Heart left ventricle (tissue), 16 donors: ENCODE data around the gene SLC44A1. TPM values are rescaled to one million over a fixed set of nuclear protein-coding genes. Genes with fewer than 3 reads are reported as not detected.

Experiments used
- ATAC-seq, 4 donors: fragments of 200-7000 bp; cut with Tn5 transposase; one replicate each; pipeline ENCODE4 v1.9.1; 2020 to 2022; ENCODE audit warnings: moderate library complexity in 4 of 4, mild to moderate bottlenecking in 3 of 4, moderate number of reproducible peaks in 1 of 4
- DNase-seq, 5 donors: peaks; one replicate each; pipeline ENCODE4 v3.0.0-alpha.2; 2020
- H3K27ac ChIP-seq, 12 donors: fragments of 200-600 bp; sonication (generic) in 4 of 12; one replicate each; pipeline versions ENCODE4 v1.5.0 to v1.8.0; 2016 to 2022; ENCODE audit warnings: mild to moderate bottlenecking in 2 of 12
- H3K27me3 ChIP-seq, 9 donors: fragments of 200-600 bp; sonication (generic) in 2 of 9; one replicate each; pipeline versions ENCODE4 v1.5.1 to v1.8.0; 2016 to 2022; ENCODE audit warnings: mild to moderate bottlenecking in 3 of 9
- H3K36me3 ChIP-seq, 9 donors: fragments of 200-600 bp; sonication (generic) in 2 of 9; one replicate each; pipeline versions ENCODE4 v1.5.0 to v1.8.0; 2018 to 2022; ENCODE audit warnings: mild to moderate bottlenecking in 2 of 9
- H3K4me1 ChIP-seq, 12 donors: fragments of 200-600 bp; sonication (generic) in 4 of 12; one replicate each; pipeline versions ENCODE4 v1.5.0 to v1.8.0; 2016 to 2022; ENCODE audit warnings: mild to moderate bottlenecking in 3 of 12
- H3K4me3 ChIP-seq, 12 donors: fragments of 200-600 bp; sonication (generic) in 4 of 12; one replicate each; pipeline versions ENCODE4 v1.5.0 to v1.8.0; 2017 to 2022; ENCODE audit warnings: mild to moderate bottlenecking in 9 of 12, moderate library complexity in 4 of 12
- H3K9me3 ChIP-seq, 12 donors: fragments of 200-600 bp; sonication (generic) in 4 of 12; one replicate each; pipeline versions ENCODE4 v1.5.0 to v1.8.0; 2016 to 2022; ENCODE audit warnings: mild to moderate bottlenecking in 1 of 12
- POLR2A ChIP-seq, 2 donors: fragments of 450-650 bp; IDR thresholded peaks; one replicate each; pipeline ENCODE4 v1.6.1; 2017; ENCODE audit warnings: antibody characterized with exemption in 2 of 2, mild to moderate bottlenecking in 2 of 2, moderate library complexity in 2 of 2
- WGBS, 4 donors: extraction: QIAGEN DNeasy Blood & Tissue Kit in 2 of 4; methylation state at CpG; one replicate each; pipeline versions ENCODE4 v1.1.5 to v1.1.7; 2013 to 2018; 5-methylcytosine and 5-hydroxymethylcytosine counted together
- intact Hi-C, 10 donors: fragments of 100-400 bp; cut with DNase I; formaldehyde crosslinking; loops; one replicate each; pipeline versions ENCODE4 v1.11.1 to v1.14.2; 2022
- polyA plus RNA-seq, 2 donors: library from polyadenylated mRNA; stranded (reverse); fragments of 200-250 nt; gene quantifications; one replicate each; pipeline ENCODE4 v1.2.3, GENCODE V29; 2013
- total RNA-seq, 9 donors: library from RNA; depleted of rRNA in 2 of 9; stranded (reverse); fragments of >200 nt in 2 of 9; fragmentation: NEBNext Ultra II Directional in 3 of 9; extraction: Animal tissue kit (Norgen Biotek cat#: 25700) in 3 of 9; gene quantifications; one replicate each; pipeline versions ENCODE4 v1.1.0 to v1.2.4, GENCODE V29; 2016 to 2023
- TF ChIP-seq, protein P1 (sequence below), 12 donors: fragments of 200-600 bp; sonication (generic) in 4 of 12; IDR thresholded peaks; one replicate each; pipeline versions ENCODE4 v1.5.0 to v1.8.0; 2018 to 2022; ENCODE audit warnings: antibody characterized with exemption in 12 of 12, mild to moderate bottlenecking in 5 of 12
- donor health status: ischemic (EF 13 %, LVEDD 7.1; RV severe dilation, severe dysfunction).
- donor health status: healthy with polysubstance abuse.
- donor health status: DM: no; HTN: yes; CAD: no.
- donor health status: DM: no; HTN: no; CAD: no.
- donor health status: ischemic (EF 25% LVEDD 6.9; RV normal size, moderate dysfunction).
- donor health status: ischemic (EF 25% LVEDD 5.7; RV mildly dilated, moderate dysfunction).
- donor health status: healthy.
- donor health status: DM: yes; HTN: yes; CAD: no.
- donor health status: ischemic (EF 35%, LVEDD 5.7; RV mildly dilated, moderate dysfunction).
- donor health status: nonischemic (EF 11% LVEDD 7.7; RV severe dilation, severe dysfunction).
- donor health status: DM: yes; HTN: yes; CAD: no.
- donor health status: PGD.
- donor health status: ischemic (EF 29% LVEDD 5.4; RV normal size, mild dysfunction).
- donor health status: nonischemic (EF 23%, LVEDD 6.1; RV moderate dilation, normal function).

The SLC44A1 gene
- total and polyA plus RNA-seq, 11 donors, result 5.1 to 29.4 (median 21.3) TPM

DNA sequence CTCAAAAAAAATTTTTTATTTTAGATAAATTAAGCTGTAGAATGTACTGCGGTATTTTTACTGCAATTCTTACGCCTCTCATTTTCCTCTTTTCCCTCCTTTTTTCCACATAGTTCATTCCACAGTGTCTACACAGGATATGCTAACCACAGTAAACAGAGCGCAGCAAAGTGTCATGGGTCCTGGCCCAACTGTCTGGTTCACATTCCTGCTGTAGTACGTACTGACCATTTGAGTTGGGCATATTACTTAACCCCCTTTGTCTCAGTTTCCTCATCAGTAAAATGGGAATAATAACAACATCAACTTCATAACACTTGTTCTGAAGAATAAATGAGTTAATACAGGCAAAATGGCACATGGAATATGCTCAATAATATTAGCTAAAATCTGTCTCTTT lies 41.6 kb downstream of the SLC44A1 start:
- no peak for DNase-seq
- intact Hi-C loops, result no loop called here
- Histone ChIP-seq H3K4me1 (peaks cover 0 to 21% (median 2%) of the 10 kb centered on the region in 12 donors), H3K36me3 (no peaks in the 10 kb centered on the region), H3K9me3 (no peaks in the 10 kb centered on the region), H3K27me3 (no peaks in the 10 kb centered on the region), H3K4me3 (no peak overlapping the region), H3K27ac (no peak overlapping the region)
- 92 to 97% (median 93%) methylated on average over 4 of the region's 4 CpGs for WGBS, 4 donors
- no peak for TF ChIP-seq POLR2A (IDR thresholded peaks at IDR 0.05)
- TF ChIP-seq, protein P1, sequence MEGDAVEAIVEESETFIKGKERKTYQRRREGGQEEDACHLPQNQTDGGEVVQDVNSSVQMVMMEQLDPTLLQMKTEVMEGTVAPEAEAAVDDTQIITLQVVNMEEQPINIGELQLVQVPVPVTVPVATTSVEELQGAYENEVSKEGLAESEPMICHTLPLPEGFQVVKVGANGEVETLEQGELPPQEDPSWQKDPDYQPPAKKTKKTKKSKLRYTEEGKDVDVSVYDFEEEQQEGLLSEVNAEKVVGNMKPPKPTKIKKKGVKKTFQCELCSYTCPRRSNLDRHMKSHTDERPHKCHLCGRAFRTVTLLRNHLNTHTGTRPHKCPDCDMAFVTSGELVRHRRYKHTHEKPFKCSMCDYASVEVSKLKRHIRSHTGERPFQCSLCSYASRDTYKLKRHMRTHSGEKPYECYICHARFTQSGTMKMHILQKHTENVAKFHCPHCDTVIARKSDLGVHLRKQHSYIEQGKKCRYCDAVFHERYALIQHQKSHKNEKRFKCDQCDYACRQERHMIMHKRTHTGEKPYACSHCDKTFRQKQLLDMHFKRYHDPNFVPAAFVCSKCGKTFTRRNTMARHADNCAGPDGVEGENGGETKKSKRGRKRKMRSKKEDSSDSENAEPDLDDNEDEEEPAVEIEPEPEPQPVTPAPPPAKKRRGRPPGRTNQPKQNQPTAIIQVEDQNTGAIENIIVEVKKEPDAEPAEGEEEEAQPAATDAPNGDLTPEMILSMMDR (IDR thresholded peaks at IDR 0.05), result no peak
- ATAC-seq, result no peak

DNA sequence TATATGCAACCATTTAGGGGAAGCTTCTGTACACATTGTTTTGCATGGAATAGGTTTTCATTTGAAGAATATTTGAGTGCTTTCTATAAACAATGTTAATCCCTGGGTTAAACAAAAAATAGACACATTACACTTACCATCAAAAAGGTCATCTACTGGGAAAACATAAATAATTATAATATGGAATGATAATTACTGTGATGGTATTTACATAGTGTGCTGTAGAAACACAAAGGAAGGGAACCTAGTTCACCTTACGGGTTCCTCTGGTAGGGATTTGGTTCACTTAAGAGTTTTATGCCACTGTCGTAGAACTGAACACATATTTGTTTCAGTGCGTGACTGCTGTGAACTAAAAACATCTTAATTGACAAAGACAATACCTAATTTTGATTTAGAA lies 44.9 kb downstream of the SLC44A1 start:
- 97 to 98% (median 98%) methylated on average over 3 of the region's 3 CpGs for WGBS, 4 donors
- no peak overlapping the region for H3K4me3 ChIP-seq
- peaks cover 0 to 4% (median 0%) of the 10 kb centered on the region in 12 donors for H3K9me3 ChIP-seq
- no peaks in the 10 kb centered on the region for H3K27me3 ChIP-seq
- no peak for DNase-seq
- no peak overlapping the region for H3K27ac ChIP-seq
- peaks cover 0 to 39% (median 6%) of the 10 kb centered on the region in 12 donors for H3K4me1 ChIP-seq
- H3K36me3 ChIP-seq, result no peaks in the 10 kb centered on the region
- TF ChIP-seq, protein P1 (IDR thresholded peaks at IDR 0.05), result no peak
- TF ChIP-seq POLR2A (IDR thresholded peaks at IDR 0.05), result no peak
- ATAC-seq, result no peak
- intact Hi-C loops, result no loop called here

DNA sequence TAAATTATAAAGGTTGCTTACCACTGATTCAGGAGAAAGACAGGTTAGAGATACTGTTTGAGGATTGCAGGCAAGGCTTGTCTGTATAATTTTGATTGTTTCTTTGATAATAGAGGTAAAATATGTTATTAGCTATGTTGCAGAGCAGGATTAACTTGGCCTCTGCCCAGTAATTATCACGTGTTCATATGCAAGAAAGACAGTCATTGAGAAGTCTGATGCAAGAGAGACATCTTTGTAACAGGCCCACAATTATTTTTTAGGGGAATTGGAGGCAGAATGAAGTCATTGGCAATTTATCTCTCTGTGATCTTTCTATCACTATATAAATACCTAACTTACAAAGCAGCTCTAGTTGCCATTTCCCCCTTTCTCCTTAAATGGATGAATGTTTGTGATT lies 46.0 kb downstream of the SLC44A1 start:
- no peak overlapping the region for H3K4me3 ChIP-seq
- intact Hi-C loops, result loop anchor here in 5 of 10 donors (5.0 to 10.0 kb wide), 4 partner anchors 43 to 126 kb away; partner anchors contain the start of gene SLC44A1 (in 1 of the 5)
- TF ChIP-seq, protein P1 (IDR thresholded peaks at IDR 0.05), result no peak
- no peak for TF ChIP-seq POLR2A (IDR thresholded peaks at IDR 0.05)

DNA sequence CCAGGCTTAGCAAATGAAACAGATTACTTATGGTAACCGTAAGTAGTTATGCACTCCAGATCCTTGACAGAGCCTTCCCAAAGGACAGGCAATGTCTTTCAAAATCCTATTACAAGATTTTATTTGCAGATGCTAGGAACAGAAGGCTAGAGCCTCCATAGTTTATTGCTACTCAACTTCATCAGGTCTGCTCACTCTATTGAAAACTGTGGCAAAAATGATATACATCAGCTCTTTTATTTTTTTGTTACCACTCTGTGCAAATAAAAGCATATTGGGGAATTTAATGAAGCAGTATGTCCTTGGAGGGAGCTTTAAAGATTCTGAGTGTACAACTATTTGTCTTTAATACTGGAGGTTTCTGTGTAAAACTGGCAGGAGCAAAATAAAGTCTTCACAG lies 46.5 kb downstream of the SLC44A1 start:
- H3K27me3 ChIP-seq, result no peaks in the 10 kb centered on the region
- no peaks in the 10 kb centered on the region for H3K36me3 ChIP-seq
- H3K27ac ChIP-seq, result peak overlapping the region in 1 of 12 donors; percentile 49
- H3K9me3 ChIP-seq, result peaks cover 0 to 6% (median 0%) of the 10 kb centered on the region in 12 donors
- H3K4me1 ChIP-seq, result peaks cover 0 to 43% (median 6%) of the 10 kb centered on the region in 12 donors
- intact Hi-C loops, result loop anchor here in 5 of 10 donors (5.0 to 10.0 kb wide), 4 partner anchors 44 to 126 kb away; partner anchors contain the start of gene SLC44A1 (in 1 of the 5)
- ATAC-seq (no peak), DNase-seq (no peak)
- 81 to 92% (median 88%) methylated on average over 1 of the region's 1 CpG for WGBS, 4 donors
- H3K4me3 ChIP-seq, result no peak overlapping the region
- TF ChIP-seq, protein P1 (IDR thresholded peaks at IDR 0.05), result no peak
- no peak for TF ChIP-seq POLR2A (IDR thresholded peaks at IDR 0.05)

More for the DNA sequence above, 46.0 kb downstream of the SLC44A1 start:
- no peak for ATAC-seq
- H3K9me3 ChIP-seq, result peaks cover 0 to 6% (median 0%) of the 10 kb centered on the region in 12 donors
- H3K4me1 ChIP-seq, result peaks cover 0 to 39% (median 6%) of the 10 kb centered on the region in 12 donors
- H3K27ac ChIP-seq, result no peak overlapping the region
- no peak for DNase-seq
- 24 to 42% (median 36%) methylated on average over 1 of the region's 1 CpG for WGBS, 4 donors
- H3K36me3 ChIP-seq, result no peaks in the 10 kb centered on the region
- no peaks in the 10 kb centered on the region for H3K27me3 ChIP-seq
